Measurements from ENCODE around the gene ATP6V1D.

ATP6V1D gene

DNA sequence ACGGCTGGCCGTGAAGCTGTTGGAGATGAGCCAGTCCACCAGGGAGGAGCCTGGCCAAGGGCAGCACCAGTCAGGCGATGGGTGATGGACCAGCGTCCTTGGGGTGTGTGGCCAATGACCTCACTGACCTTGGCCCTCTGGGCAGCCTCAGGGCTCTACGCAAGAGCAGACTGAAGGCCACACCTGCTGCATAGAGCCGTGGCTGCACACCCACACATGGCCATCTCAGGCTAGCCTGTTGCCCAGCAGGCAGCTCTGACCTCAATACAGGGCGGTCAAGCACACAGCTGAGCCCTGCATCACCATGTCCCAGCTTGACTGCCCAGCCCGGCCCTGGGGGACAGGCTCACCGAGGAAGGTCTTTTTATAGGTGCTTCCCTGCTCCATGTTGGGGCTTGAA, 33.2 kb upstream of the ATP6V1D start:
- TF ChIP-seq EZH2phosphoT487 (IDR thresholded peaks at IDR 0.05; ENCODE audit: borderline replicate concordance): no peak
- TF ChIP-seq, protein P1, sequence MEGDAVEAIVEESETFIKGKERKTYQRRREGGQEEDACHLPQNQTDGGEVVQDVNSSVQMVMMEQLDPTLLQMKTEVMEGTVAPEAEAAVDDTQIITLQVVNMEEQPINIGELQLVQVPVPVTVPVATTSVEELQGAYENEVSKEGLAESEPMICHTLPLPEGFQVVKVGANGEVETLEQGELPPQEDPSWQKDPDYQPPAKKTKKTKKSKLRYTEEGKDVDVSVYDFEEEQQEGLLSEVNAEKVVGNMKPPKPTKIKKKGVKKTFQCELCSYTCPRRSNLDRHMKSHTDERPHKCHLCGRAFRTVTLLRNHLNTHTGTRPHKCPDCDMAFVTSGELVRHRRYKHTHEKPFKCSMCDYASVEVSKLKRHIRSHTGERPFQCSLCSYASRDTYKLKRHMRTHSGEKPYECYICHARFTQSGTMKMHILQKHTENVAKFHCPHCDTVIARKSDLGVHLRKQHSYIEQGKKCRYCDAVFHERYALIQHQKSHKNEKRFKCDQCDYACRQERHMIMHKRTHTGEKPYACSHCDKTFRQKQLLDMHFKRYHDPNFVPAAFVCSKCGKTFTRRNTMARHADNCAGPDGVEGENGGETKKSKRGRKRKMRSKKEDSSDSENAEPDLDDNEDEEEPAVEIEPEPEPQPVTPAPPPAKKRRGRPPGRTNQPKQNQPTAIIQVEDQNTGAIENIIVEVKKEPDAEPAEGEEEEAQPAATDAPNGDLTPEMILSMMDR (conservative IDR thresholded peaks at IDR 0.05; ENCODE audit: low read length): no peak

DNA sequence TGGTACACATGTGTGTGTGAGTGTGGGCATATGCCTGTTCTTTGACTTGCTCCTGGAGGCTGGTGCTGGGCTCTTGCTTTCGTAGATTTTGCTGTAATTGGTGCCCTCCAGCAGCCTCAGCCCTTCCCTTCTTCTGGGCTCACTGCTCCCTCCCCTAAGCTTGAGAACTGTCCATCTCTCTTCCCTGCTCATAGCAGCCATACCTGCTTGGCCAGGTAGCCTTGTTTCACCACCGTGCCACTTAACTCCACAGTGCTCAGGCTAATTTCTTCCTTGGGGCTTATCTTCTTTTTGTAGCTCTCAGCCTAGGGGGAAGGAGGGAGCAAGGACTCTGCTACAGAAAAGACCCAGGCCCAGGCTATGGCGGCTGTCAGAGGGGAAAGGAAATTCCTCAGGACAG, 32.5 kb upstream of the ATP6V1D start:
- Histone ChIP-seq H3F3A (ENCODE audit: low read depth) (no peaks in the 10 kb centered on the region), H3K4me3 (ENCODE audit: low read length, poor library complexity, severe bottlenecking) (no peak overlapping the region), H3K9me2 (replicated peaks; ENCODE audit: low read depth, low read length) (no peaks in the 10 kb centered on the region)

More for the DNA sequence above, 33.2 kb upstream of the ATP6V1D start:
- Histone ChIP-seq H3K36me3 (ENCODE audit: insufficient read depth, low read length) (no peaks in the 10 kb centered on the region), H3K4me3 (ENCODE audit: low read length, poor library complexity, severe bottlenecking) (no peak overlapping the region), H3K9me2 (replicated peaks; ENCODE audit: low read depth, low read length) (no peaks in the 10 kb centered on the region), H3K4me2 (ENCODE audit: low read depth, low read length, poor library complexity, severe bottlenecking) (no peak overlapping the region), H2AFZ (ENCODE audit: low read length) (no peak overlapping the region), H3F3A (ENCODE audit: low read depth) (no peaks in the 10 kb centered on the region), H4K20me1 (ENCODE audit: insufficient read depth, low read length, poor library complexity, severe bottlenecking) (no peaks in the 10 kb centered on the region), H3K79me2 (ENCODE audit: insufficient read depth, low read length) (no peaks in the 10 kb centered on the region), H3K9ac (ENCODE audit: low read depth, low read length, poor library complexity, severe bottlenecking) (no peak overlapping the region), H3K4me1 (ENCODE audit: insufficient read depth, low read length, poor library complexity, severe bottlenecking) (peaks cover 11% of the 10 kb centered on the region), H3K27me3 (ENCODE audit: insufficient read depth, low read length, poor library complexity, severe bottlenecking) (no peaks in the 10 kb centered on the region), H3K9me3 (ENCODE audit: insufficient read depth, low read depth, low read length) (no peaks in the 10 kb centered on the region)

DNA sequence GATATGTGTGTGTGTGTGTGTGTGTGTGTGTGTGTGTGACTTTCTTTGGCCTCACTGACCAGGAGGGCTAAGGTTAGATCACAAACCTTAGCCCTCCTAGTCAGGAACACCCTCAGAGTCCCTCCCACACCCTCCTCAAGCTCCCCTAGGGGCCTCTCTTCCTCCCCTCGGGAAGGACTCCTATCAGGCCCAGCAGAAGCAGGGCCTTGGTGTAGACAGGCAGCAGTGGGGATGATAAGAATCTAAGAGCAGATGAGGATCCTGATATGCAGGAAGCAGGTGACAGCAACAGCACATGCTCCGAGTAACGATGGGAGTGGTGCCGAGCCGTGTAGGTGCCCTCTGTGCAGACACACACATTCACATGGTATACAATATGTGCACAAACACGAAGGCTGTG, 31.7 kb upstream of the ATP6V1D start:
- H3K9me2 ChIP-seq (replicated peaks; ENCODE audit: low read depth, low read length): no peaks in the 10 kb centered on the region
- peak overlapping the region; percentile 13 for H3K4me2 ChIP-seq (ENCODE audit: low read depth, low read length, poor library complexity, severe bottlenecking)
- H3F3A ChIP-seq (ENCODE audit: low read depth): no peaks in the 10 kb centered on the region
- peaks cover 11% of the 10 kb centered on the region for H3K4me1 ChIP-seq (ENCODE audit: insufficient read depth, low read length, poor library complexity, severe bottlenecking)
- no peaks in the 10 kb centered on the region for H3K79me2 ChIP-seq (ENCODE audit: insufficient read depth, low read length)
- H3K9ac ChIP-seq (ENCODE audit: low read depth, low read length, poor library complexity, severe bottlenecking): no peak overlapping the region
- no peak overlapping the region for H3K4me3 ChIP-seq (ENCODE audit: low read length, poor library complexity, severe bottlenecking)
- no peaks in the 10 kb centered on the region for H4K20me1 ChIP-seq (ENCODE audit: insufficient read depth, low read length, poor library complexity, severe bottlenecking)
- no peaks in the 10 kb centered on the region for H3K9me3 ChIP-seq (ENCODE audit: insufficient read depth, low read depth, low read length)
- H3K27me3 ChIP-seq (ENCODE audit: insufficient read depth, low read length, poor library complexity, severe bottlenecking): no peaks in the 10 kb centered on the region
- TF ChIP-seq, protein P1 (conservative IDR thresholded peaks at IDR 0.05; ENCODE audit: low read length): no peak
- no peak for TF ChIP-seq EZH2phosphoT487 (IDR thresholded peaks at IDR 0.05; ENCODE audit: borderline replicate concordance)
- H3K36me3 ChIP-seq (ENCODE audit: insufficient read depth, low read length): peaks cover 4% of the 10 kb centered on the region; the same call in 1 of the 2 replicates
- H2AFZ ChIP-seq (ENCODE audit: low read length): peak overlapping the region; percentile 62; the same call in 1 of the 2 replicates

More for the DNA sequence above, 32.5 kb upstream of the ATP6V1D start:
- Histone ChIP-seq H3K9me3 (ENCODE audit: insufficient read depth, low read depth, low read length) (no peaks in the 10 kb centered on the region), H3K4me1 (ENCODE audit: insufficient read depth, low read length, poor library complexity, severe bottlenecking) (peaks cover 11% of the 10 kb centered on the region), H3K4me2 (ENCODE audit: low read depth, low read length, poor library complexity, severe bottlenecking) (no peak overlapping the region), H3K27me3 (ENCODE audit: insufficient read depth, low read length, poor library complexity, severe bottlenecking) (no peaks in the 10 kb centered on the region), H2AFZ (ENCODE audit: low read length) (peak overlapping the region; percentile 45; the same call in 1 of the 2 replicates), H3K79me2 (ENCODE audit: insufficient read depth, low read length) (no peaks in the 10 kb centered on the region), H4K20me1 (ENCODE audit: insufficient read depth, low read length, poor library complexity, severe bottlenecking) (no peaks in the 10 kb centered on the region), H3K36me3 (ENCODE audit: insufficient read depth, low read length) (no peaks in the 10 kb centered on the region; the same call in 1 of the 2 replicates), H3K9ac (ENCODE audit: low read depth, low read length, poor library complexity, severe bottlenecking) (no peak overlapping the region)
- TF ChIP-seq, protein P1 (conservative IDR thresholded peaks at IDR 0.05; ENCODE audit: low read length): no peak
- no peak for TF ChIP-seq EZH2phosphoT487 (IDR thresholded peaks at IDR 0.05; ENCODE audit: borderline replicate concordance)

Data from Loucy (cell line).